ENCODE results near the gene RFNG.
A peak's percentile ranks its signal among the peaks of the same experiment; 100 is the strongest.

The RFNG gene

DNA sequence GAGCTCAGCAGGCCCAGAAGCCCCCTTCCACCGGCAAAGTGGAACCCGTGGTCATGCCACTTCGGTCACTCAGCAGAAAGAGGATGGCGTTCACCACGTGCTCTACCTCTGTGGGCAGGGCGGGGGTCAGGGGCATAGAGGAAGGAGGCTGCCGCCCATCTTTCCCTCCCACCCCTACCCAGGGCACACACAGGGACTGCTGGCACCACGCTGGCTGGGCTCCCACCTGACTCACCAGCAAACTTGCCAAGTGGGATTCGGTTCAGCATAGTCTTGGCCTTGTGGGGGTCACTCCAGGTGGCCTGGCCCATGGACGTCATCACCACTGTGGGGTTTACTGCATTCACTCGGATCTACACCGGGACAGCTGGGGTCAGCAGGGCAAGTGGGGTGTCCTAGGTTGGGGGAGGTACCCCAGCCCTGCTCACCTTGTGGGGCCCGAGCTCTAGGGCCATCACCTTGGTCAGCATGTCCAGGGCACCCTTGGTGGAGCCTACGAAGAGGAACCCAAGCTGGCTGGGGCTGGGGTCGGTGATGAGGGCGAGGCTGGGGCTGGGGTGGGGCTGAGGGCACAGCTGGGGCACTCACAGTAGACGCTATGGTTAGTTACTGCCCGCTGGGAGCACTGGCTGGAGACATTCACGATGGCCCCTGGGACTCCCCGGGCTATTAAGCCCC lies 15.5 kb downstream of the RFNG start:
- Mint-ChIP-seq H3K9me3 (no peaks in the 10 kb centered on the region), H3K36me3 (ENCODE audit: low read depth) (peaks cover 5% of the 10 kb centered on the region), H3K27me3 (no peaks in the 10 kb centered on the region), H3K4me1 (peaks cover 23% of the 10 kb centered on the region), H3K4me3 (peak overlapping the region; percentile 78), H3K27ac (no peak overlapping the region)
- ATAC-seq = no peak
- DNase-seq = no peak

DNA sequence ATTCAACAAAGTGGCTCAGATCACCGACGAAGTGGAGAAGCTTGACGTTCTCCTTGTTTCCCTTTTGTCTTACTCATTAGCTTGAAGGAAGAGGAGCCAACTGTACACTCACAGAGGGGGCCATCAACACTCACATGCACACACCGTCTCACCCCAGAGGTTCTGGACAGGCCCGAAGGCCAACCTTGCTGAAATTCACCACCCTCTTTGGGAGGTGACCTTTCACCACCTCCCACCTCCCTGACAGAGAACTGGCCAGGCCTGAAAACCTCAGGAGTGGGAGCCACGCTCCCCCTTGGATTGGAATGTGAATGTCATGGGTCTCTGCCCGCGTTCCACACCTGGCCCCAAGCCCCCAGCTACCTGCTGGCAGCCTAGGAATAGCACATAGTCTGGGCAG lies 16.1 kb downstream of the RFNG start:
- Mint-ChIP-seq H3K4me3 (peak overlapping the region; percentile 78), H3K36me3 (ENCODE audit: low read depth) (peaks cover 5% of the 10 kb centered on the region), H3K9me3 (no peaks in the 10 kb centered on the region), H3K27me3 (no peaks in the 10 kb centered on the region), H3K4me1 (peaks cover 25% of the 10 kb centered on the region), H3K27ac (no peak overlapping the region)
- DNase-seq (no peak), ATAC-seq (no peak)

GRCh38 chr17:82034371-82035011 lies 17.1 kb downstream of the RFNG start:
- Mint-ChIP-seq H3K27ac (no peak overlapping the region), H3K4me3 (no peak overlapping the region), H3K9me3 (no peaks in the 10 kb centered on the region), H3K4me1 (peaks cover 29% of the 10 kb centered on the region), H3K36me3 (ENCODE audit: low read depth) (peaks cover 5% of the 10 kb centered on the region), H3K27me3 (no peaks in the 10 kb centered on the region)
- ATAC-seq (no peak), DNase-seq (no peak)

- Mint-ChIP-seq H3K4me1 (peaks cover 25% of the 10 kb centered on the region), H3K9me3 (no peaks in the 10 kb centered on the region), H3K4me3 (no peak overlapping the region), H3K36me3 (ENCODE audit: low read depth) (peaks cover 5% of the 10 kb centered on the region), H3K27me3 (no peaks in the 10 kb centered on the region), H3K27ac (no peak overlapping the region)
- ATAC-seq (no peak), DNase-seq (no peak)
These were observed 18.1 kb downstream of the RFNG start for GRCh38 chr17:82033359-82034085.

DNA sequence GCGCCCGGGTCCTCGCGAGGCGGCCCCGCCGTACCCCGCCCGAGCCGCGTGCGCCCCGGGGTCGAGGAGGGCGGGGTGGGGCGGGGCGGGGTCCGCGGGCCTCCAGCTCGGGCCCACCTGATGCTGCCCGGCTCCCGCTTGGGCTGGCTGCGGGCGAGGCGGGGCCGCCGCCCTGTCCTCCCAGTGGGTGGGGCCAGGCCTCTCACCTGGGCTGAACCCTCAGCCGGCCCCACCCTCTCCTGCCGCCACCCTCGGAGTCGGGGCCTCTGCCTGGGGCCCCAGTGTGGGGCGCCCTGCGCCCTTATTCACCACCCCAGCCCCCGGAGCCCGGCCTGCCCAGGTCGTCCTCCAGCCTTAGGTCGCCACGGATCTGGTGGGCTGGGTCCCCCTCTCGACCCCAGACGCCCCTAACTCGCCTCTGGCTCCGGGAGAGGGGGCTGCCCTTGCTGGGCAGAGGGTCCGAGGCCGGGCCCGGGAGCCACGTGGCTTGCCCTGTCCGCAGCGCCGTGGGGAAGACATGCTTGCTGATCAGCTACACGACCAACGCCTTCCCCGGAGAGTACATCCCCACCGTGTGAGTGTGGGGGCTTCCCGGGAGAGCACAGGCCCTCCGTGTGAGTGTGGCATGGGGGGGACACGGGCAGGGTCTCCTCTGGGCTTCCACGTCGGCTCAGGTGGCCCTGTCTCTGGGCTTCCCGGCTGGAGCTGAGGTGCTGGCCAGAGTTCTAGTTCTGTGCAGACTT lies 19.6 kb downstream of the RFNG start:
- Mint-ChIP-seq H3K9me3 (no peaks in the 10 kb centered on the region), H3K27ac (no peak overlapping the region), H3K4me3 (peak overlapping the region; percentile 32), H3K27me3 (no peaks in the 10 kb centered on the region), H3K4me1 (peaks cover 20% of the 10 kb centered on the region), H3K36me3 (ENCODE audit: low read depth) (peaks cover 5% of the 10 kb centered on the region)
- ATAC-seq = peak; percentile 48
- peak; percentile 50 for DNase-seq

GRCh38 chr17:82031303-82031884 lies 20.2 kb downstream of the RFNG start, which contains the start of gene RAC3:
RAC3 (plus strand) TSS chr17:82031678; CDS start chr17:82031762, 84 bp downstream.
- ATAC-seq (peak; percentile 31), DNase-seq (no peak)
- H3K27ac Mint-ChIP-seq = no peak within 1 kb of the TSS
- no peaks in the 10 kb centered on the region for H3K27me3 Mint-ChIP-seq
- peaks cover 5% of the 10 kb centered on the region for H3K36me3 Mint-ChIP-seq (ENCODE audit: low read depth)
- H3K4me3 Mint-ChIP-seq = peak within 1 kb of the TSS; percentile 70
- H3K9me3 Mint-ChIP-seq = no peaks in the 10 kb centered on the region
- peaks cover 18% of the 10 kb centered on the region for H3K4me1 Mint-ChIP-seq

- Mint-ChIP-seq H3K27me3 (no peaks in the 10 kb centered on the region), H3K27ac (no peak overlapping the region), H3K36me3 (ENCODE audit: low read depth) (peaks cover 5% of the 10 kb centered on the region), H3K9me3 (no peaks in the 10 kb centered on the region), H3K4me3 (peak overlapping the region; percentile 70), H3K4me1 (peaks cover 13% of the 10 kb centered on the region)
- DNase-seq (peak; percentile 84), ATAC-seq (peak; percentile 68)
These were observed 20.9 kb downstream of the RFNG start for GRCh38 chr17:82030470-82031302.

DNA sequence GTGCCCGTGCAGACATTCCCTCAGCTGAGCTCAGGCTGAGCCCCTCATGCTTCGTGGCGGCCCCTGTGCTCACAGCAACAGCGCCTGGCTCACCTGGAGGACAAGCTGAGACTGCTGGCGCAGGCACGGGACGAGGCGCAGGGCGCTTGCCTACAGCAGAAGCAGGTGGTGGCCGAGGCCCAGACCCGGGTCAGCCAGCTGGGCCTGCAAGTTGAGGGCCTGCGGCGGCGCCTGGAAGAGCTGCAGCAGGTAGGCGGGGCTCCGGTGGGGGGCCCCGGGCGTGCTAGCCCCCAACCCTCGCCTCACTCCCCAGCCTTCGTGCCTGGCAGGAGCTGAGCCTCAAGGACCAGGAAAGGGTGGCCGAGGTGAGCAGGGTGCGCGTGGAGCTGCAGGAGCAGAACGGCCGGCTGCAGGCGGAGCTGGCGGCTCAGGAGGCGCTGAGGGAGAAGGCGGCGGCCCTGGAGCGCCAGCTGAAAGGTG lies 21.6 kb downstream of the RFNG start:
- Mint-ChIP-seq H3K9me3 (no peaks in the 10 kb centered on the region), H3K4me3 (no peak overlapping the region), H3K27ac (no peak overlapping the region), H3K4me1 (peaks cover 8% of the 10 kb centered on the region), H3K36me3 (ENCODE audit: low read depth) (peaks cover under 1% of the 10 kb centered on the region), H3K27me3 (no peaks in the 10 kb centered on the region)
- ATAC-seq = no peak
- DNase-seq = no peak

DNA sequence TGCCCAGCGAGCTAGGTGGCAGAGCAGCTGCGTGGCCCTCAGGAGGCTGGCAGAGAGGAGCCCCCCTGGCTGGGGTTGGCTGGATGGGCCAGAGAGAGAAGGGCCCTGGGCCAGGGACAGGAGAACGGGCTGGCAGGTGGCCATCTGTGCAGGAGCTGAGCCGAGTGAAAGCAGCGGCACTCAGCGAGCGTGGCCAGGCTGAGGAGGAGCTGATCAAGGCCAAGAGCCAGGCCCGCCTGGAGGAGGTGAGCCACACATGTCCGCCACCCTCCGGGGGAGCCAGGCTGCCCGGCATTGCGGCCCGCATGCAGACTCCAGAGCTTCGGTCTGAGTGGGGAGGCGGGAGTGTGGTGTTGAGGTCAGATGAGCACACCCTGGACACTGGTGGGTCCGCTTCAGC lies 22.2 kb downstream of the RFNG start:
- H3K27ac Mint-ChIP-seq = no peak overlapping the region
- ATAC-seq (no peak), DNase-seq (no peak)
- H3K36me3 Mint-ChIP-seq (ENCODE audit: low read depth) = no peaks in the 10 kb centered on the region
- H3K9me3 Mint-ChIP-seq = no peaks in the 10 kb centered on the region
- peaks cover 8% of the 10 kb centered on the region for H3K4me1 Mint-ChIP-seq
- H3K4me3 Mint-ChIP-seq = no peak overlapping the region
- no peaks in the 10 kb centered on the region for H3K27me3 Mint-ChIP-seq

GRCh38 chr17:82028966-82029365 lies 22.6 kb downstream of the RFNG start:
- no peak overlapping the region for H3K27ac Mint-ChIP-seq
- H3K9me3 Mint-ChIP-seq = no peaks in the 10 kb centered on the region
- no peak for ATAC-seq
- peaks cover 11% of the 10 kb centered on the region for H3K4me1 Mint-ChIP-seq
- no peaks in the 10 kb centered on the region for H3K27me3 Mint-ChIP-seq
- no peak overlapping the region for H3K4me3 Mint-ChIP-seq
- no peak for DNase-seq
- H3K36me3 Mint-ChIP-seq (ENCODE audit: low read depth) = no peaks in the 10 kb centered on the region

- no peak for ATAC-seq
- Mint-ChIP-seq H3K4me3 (no peak overlapping the region), H3K4me1 (peaks cover 13% of the 10 kb centered on the region)
These were observed 23.4 kb downstream of the RFNG start for GRCh38 chr17:82028246-82028645.

GRCh38 chr17:82025401-82026107 lies 26.1 kb downstream of the RFNG start:
- Mint-ChIP-seq H3K27me3 (no peaks in the 10 kb centered on the region), H3K4me1 (peaks cover 18% of the 10 kb centered on the region), H3K27ac (no peak overlapping the region), H3K36me3 (ENCODE audit: low read depth) (no peaks in the 10 kb centered on the region), H3K4me3 (no peak overlapping the region), H3K9me3 (no peaks in the 10 kb centered on the region)
- ATAC-seq (no peak), DNase-seq (no peak)

More at GRCh38 chr17:82028246-82028645, 23.4 kb downstream of the RFNG start:
- H3K27me3 Mint-ChIP-seq = no peaks in the 10 kb centered on the region
- no peaks in the 10 kb centered on the region for H3K36me3 Mint-ChIP-seq (ENCODE audit: low read depth)
- H3K27ac Mint-ChIP-seq = no peak overlapping the region
- no peaks in the 10 kb centered on the region for H3K9me3 Mint-ChIP-seq
- no peak for DNase-seq

DNA sequence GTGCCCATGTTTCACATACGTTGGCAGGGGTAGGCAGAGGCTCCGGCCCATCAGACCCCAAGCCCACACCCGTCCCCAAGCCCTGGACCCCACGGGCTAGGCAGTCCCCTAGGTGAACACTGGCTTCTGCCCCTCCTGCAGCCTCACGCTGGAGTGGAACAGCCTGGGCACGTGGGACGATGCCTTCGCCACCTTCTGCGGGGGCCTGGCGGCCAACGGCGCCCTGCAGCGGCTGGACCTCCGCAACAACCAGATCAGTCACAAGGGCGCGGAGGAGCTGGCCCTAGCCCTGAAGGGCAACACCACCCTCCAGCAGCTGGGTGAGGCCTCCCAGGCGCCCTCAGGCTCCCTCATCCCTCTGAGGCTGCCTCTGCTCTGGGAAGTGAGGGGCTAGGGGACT lies 26.8 kb downstream of the RFNG start:
- peaks cover 16% of the 10 kb centered on the region for H3K4me1 Mint-ChIP-seq
- no peak for ATAC-seq

More for the DNA sequence above, 26.8 kb downstream of the RFNG start:
- Mint-ChIP-seq H3K36me3 (ENCODE audit: low read depth) (no peaks in the 10 kb centered on the region), H3K27ac (no peak overlapping the region), H3K27me3 (no peaks in the 10 kb centered on the region), H3K9me3 (no peaks in the 10 kb centered on the region), H3K4me3 (no peak overlapping the region)
- no peak for DNase-seq
